CD1c-positive myeloid dendritic cell (primary cell): Measurements from ENCODE around the gene CP.
"Not testable (repeated sequence)": the region's sequence is repeated elsewhere in the genome, so short reads cannot be mapped to it uniquely, and the experiment has no call there.

Source experiments
- DNase-seq: peaks from one replicate; pipeline ENCODE4 v3.0.0-alpha.2; 2016; ENCODE audit errors: extremely low spot score

Gene CP

GRCh38 chr3:149221783-149222517 is at the start of gene CP:
TSS of gene CP (minus strand) at chr3:149221829. CDS start at chr3:149221792, 37 bp downstream.
- DNase-seq = no peak

- DNase-seq = no peak
These were observed 48.6 kb upstream of the CP start for GRCh38 chr3:149270180-149270579.

- no peak for DNase-seq
These were observed 48.1 kb upstream of the CP start for GRCh38 chr3:149269687-149270086.

GRCh38 chr3:149267565-149267964 is 45.9 kb upstream of the CP start:
- DNase-seq = no peak

GRCh38 chr3:149266736-149267135 is 45.1 kb upstream of the CP start:
- no peak for DNase-seq

- no peak for DNase-seq
These were observed 42.2 kb upstream of the CP start for GRCh38 chr3:149263856-149264255.

GRCh38 chr3:149258714-149259113 is 37.1 kb upstream of the CP start:
- DNase-seq = no peak

GRCh38 chr3:149258298-149258697 is 36.7 kb upstream of the CP start:
- DNase-seq = no peak

- DNase-seq = peak; percentile 16
These were observed 30.6 kb upstream of the CP start for GRCh38 chr3:149252272-149252671.

GRCh38 chr3:149251186-149251585 is 29.6 kb upstream of the CP start:
- DNase-seq = no peak

- no peak for DNase-seq
These were observed 26.5 kb upstream of the CP start for GRCh38 chr3:149247929-149248691.

GRCh38 chr3:149247008-149247710 is 25.5 kb upstream of the CP start:
- no peak for DNase-seq

GRCh38 chr3:149245738-149246451 is 24.3 kb upstream of the CP start:
- DNase-seq = peak; percentile 86

- peak; percentile 71 for DNase-seq
These were observed 21.9 kb upstream of the CP start for GRCh38 chr3:149243540-149243939.

- DNase-seq = no peak
These were observed 17.8 kb upstream of the CP start for GRCh38 chr3:149239357-149239936.

- DNase-seq = not testable (repeated sequence)
These were observed 16.6 kb upstream of the CP start for GRCh38 chr3:149238268-149238667.

GRCh38 chr3:149235599-149236424 is 14.2 kb upstream of the CP start:
- DNase-seq = no peak

- no peak for DNase-seq
These were observed 13.1 kb upstream of the CP start for GRCh38 chr3:149234671-149235245.

- DNase-seq = no peak
These were observed 11.7 kb upstream of the CP start for GRCh38 chr3:149233323-149233722.

- peak; percentile 52 for DNase-seq
These were observed 10.2 kb upstream of the CP start for GRCh38 chr3:149231871-149232270.
